Nephron progenitor cell (in vitro differentiated cells): Measurements from ENCODE around the gene NPFFR1.

Experiments used
- DNase-seq: peaks from one replicate; pipeline ENCODE4 v3.0.0; 2021
- H3K27ac Mint-ChIP-seq: 2 replicates; pipeline ENCODE4 v1.8.0; 2021; ENCODE audit warnings: mild to moderate bottlenecking, moderate library complexity, mixed read lengths
- H3K27me3 Mint-ChIP-seq: 2 replicates; pipeline ENCODE4 v1.8.0; 2021; ENCODE audit warnings: mild to moderate bottlenecking, low read depth, mixed read lengths; ENCODE audit not compliant: poor library complexity
- H3K36me3 Mint-ChIP-seq: 2 replicates; pipeline ENCODE4 v1.8.0; 2021; ENCODE audit warnings: low read depth, mixed read lengths
- H3K4me1 Mint-ChIP-seq: 2 replicates; pipeline ENCODE4 v1.8.0; 2021; ENCODE audit warnings: mixed read lengths
- H3K4me3 Mint-ChIP-seq: 2 replicates; pipeline ENCODE4 v1.8.0; 2021; ENCODE audit warnings: mild to moderate bottlenecking, moderate library complexity, mixed read lengths
- H3K9me3 Mint-ChIP-seq: 2 replicates; pipeline ENCODE4 v1.8.0; 2021; ENCODE audit warnings: mild to moderate bottlenecking, moderate library complexity, mixed read lengths
- CTCF ChIP-seq: fragments of 200-600 bp; sonication (generic); IDR thresholded peaks from 2 replicates; pipeline ENCODE4 v1.5.0; 2021; ENCODE audit warnings: antibody characterized with exemption

NPFFR1 gene

DNA sequence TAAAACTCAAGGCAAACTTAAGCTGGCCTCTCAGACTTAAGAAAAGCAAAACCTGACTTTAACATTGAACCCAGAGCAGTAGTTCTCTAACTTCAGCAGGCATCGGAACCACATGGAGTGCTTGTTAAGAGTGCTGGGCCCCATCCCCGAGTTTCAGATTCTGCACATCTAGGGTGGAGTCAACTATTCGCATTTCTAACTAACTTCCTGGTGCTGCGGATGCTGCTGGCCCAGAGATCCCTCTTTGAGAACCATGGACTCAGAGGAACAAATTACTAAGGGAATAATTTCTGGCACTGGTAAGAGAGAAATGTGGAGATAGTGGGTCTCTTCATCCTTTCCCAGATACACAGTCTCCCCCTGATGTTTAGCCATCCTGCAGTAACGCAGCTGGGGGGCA lies 14.6 kb upstream of the NPFFR1 start:
- DNase-seq: no peak
- H3K9me3 Mint-ChIP-seq: no peaks in the 10 kb centered on the region
- H3K4me1 Mint-ChIP-seq: peaks cover 5% of the 10 kb centered on the region
- peaks cover 5% of the 10 kb centered on the region for H3K36me3 Mint-ChIP-seq
- H3K27me3 Mint-ChIP-seq: no peaks in the 10 kb centered on the region
- no peak overlapping the region for H3K4me3 Mint-ChIP-seq
- no peak overlapping the region for H3K27ac Mint-ChIP-seq
- no peak for TF ChIP-seq CTCF

GRCh38 chr10:70297224-70297623 lies 13.4 kb upstream of the NPFFR1 start:
- Mint-ChIP-seq H3K36me3 (peaks cover 3% of the 10 kb centered on the region), H3K4me3 (no peak overlapping the region), H3K27me3 (no peaks in the 10 kb centered on the region), H3K4me1 (peaks cover 5% of the 10 kb centered on the region), H3K27ac (peak overlapping the region; percentile 63), H3K9me3 (no peaks in the 10 kb centered on the region)
- no peak for DNase-seq
- no peak for TF ChIP-seq CTCF

DNA sequence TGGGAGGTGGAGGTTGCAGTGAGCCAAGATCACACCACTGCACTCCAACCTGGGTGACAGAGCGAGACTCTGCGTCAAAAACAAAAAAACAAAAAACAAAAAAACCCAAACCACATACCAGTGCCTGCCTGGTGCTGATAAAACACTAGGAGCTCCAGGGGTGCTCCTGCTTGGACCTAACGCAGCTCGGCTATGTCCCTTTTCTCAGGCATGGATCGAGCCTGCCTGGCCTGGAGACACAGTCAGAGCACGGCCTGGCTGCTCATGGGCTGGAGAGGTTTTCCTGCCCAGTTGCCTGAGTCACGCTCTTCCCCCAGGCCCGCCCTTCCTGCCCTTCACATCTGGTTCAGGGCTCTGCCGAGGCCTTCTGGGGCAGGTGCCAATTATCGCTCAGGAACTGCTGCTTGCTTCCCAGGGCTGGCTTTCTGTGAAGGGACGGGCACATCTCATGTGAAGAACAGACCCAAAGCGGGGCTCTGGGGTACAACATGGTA lies 12.6 kb upstream of the NPFFR1 start:
- Mint-ChIP-seq H3K4me1 (peaks cover 5% of the 10 kb centered on the region), H3K27ac (no peak overlapping the region), H3K9me3 (no peaks in the 10 kb centered on the region), H3K4me3 (no peak overlapping the region), H3K36me3 (no peaks in the 10 kb centered on the region), H3K27me3 (no peaks in the 10 kb centered on the region)
- DNase-seq: no peak
- TF ChIP-seq CTCF: no peak

DNA sequence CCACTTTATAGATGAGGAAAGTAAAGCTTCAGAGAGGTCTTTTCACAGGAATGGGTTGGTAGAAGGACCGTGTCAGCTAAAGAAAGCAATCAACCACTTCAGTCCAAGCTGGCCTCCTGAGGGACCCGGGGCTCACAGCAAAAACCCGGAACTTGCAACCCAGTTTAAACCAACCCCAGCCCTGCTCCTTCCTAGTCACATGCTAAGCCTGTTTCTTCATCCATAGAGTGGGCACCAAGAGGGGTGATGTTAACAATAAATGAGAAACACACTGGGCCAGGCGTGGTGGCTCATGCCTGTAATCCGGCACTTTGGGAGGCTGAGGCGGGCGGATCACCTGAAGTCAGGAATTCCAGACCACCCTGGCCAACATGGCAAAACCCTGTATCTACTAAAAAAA lies 12.1 kb upstream of the NPFFR1 start:
- Mint-ChIP-seq H3K27me3 (no peaks in the 10 kb centered on the region), H3K9me3 (no peaks in the 10 kb centered on the region), H3K27ac (no peak overlapping the region), H3K4me1 (peaks cover 5% of the 10 kb centered on the region), H3K4me3 (no peak overlapping the region), H3K36me3 (no peaks in the 10 kb centered on the region)
- no peak for TF ChIP-seq CTCF
- no peak for DNase-seq

- no peaks in the 10 kb centered on the region for H3K9me3 Mint-ChIP-seq
- H3K27ac Mint-ChIP-seq: no peak overlapping the region
Measured at GRCh38 chr10:70295321-70295720, 11.5 kb upstream of the NPFFR1 start.

More at GRCh38 chr10:70295321-70295720, 11.5 kb upstream of the NPFFR1 start:
- TF ChIP-seq CTCF: no peak
- Mint-ChIP-seq H3K4me1 (peaks cover 5% of the 10 kb centered on the region), H3K36me3 (no peaks in the 10 kb centered on the region), H3K27me3 (peaks cover 2% of the 10 kb centered on the region), H3K4me3 (no peak overlapping the region)
- DNase-seq: no peak
